Hindlimb muscle (tissue), 1 donor: ENCODE data around the gene THYN1. TPM values are rescaled to one million over a fixed set of nuclear protein-coding genes. Genes with fewer than 3 reads are reported as not detected.

Experiments
- DNase-seq: peaks from one replicate; pipeline ENCODE4 v3.0.0-alpha.2; 2013
- polyA plus RNA-seq: library from polyadenylated mRNA; unstranded; fragments of 120-200 nt; gene quantifications from one replicate; pipeline ENCODE4 v1.2.1, GENCODE V29; 2013; ENCODE audit not compliant: insufficient read length

The THYN1 gene
- polyA plus RNA-seq, 1 donor, result 31.9 TPM

DNA sequence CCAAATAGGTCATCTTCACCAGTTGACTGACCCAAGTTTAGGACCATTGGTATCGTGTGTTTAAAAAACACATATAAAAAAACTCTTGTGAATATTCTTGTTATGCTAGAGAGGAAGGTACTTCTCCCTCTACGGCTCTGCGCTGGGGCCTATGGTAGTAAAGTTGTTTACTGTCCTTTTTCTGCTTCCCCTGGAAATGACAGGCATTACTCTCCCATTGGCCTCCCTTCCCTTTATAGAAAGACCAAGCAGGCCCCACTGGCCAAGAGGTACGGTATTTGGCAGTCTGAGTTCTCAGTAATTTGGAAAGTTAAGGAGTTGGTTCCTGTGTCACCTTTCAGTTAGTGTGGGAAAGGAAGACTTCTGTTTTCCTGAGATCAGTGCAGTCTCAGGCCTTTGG is 6.5 kb downstream of the THYN1 start:
- DNase-seq, result no peak

GRCh38 chr11:134246100-134246499 is 7.1 kb downstream of the THYN1 start:
- DNase-seq, result no peak

DNA sequence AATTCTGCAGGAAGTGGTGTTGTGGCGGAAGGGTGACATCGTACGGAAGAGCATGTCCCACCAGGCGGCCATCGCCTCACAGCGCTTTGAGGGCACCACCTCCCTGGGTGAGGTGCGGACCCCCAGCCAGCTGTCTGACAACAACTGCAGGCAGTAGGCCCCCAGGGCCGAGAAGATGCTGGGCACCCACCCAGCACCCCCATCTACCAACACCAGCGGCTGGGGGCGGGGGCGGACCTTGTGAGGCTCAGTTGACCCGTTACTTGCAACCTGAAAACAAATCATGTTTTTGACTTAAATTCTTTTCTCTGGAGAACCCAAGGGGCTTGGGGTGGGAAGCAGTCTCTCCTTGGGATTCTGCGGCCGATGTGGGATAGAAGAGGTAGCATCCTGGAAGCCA is 7.7 kb downstream of the THYN1 start:
- no peak for DNase-seq

DNA sequence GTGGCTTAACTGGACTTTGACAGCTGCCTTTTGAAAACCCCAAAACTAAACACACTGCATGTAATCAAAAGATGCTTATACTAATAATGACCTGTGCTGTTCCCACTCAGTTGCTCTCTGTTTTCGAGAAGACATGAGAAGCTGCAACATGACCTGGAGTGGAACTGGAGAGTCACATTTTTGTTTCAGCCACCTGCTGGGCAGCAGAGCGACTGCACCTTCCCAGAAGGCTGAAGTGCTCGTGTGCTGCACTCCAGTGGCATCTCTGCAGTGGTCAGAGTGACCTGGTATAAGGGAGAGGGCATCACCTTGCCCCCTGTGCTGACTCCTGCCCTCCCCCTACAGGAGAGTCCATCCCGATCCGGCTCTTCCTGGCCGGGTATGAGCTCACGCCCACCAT is 8.6 kb downstream of the THYN1 start:
- no peak for DNase-seq

DNA sequence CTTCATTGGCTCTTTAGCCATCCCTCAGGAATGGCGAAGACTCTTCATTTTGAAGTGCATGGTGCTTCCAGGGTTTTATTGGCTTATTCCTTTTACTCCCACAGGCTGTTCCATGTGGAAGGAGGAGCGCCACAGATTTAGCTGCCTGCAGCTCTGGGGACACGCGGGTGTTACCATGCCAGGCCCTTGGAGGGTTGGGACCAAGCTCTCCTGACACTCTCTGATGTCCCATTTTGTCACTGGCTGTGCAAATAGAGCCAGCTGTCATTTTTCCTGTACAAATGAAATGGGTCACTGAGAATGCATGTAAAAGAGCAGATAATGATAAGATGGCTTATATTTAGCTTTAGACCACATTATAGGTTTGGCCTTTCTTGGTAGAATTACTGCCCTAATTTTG is 9.2 kb downstream of the THYN1 start:
- no peak for DNase-seq

- no peak for DNase-seq
These were observed 10.8 kb downstream of the THYN1 start for GRCh38 chr11:134242376-134242775.

GRCh38 chr11:134240592-134240991 is 12.6 kb downstream of the THYN1 start:
- no peak for DNase-seq

GRCh38 chr11:134238956-134239355 is 14.2 kb downstream of the THYN1 start:
- DNase-seq, result no peak

DNA sequence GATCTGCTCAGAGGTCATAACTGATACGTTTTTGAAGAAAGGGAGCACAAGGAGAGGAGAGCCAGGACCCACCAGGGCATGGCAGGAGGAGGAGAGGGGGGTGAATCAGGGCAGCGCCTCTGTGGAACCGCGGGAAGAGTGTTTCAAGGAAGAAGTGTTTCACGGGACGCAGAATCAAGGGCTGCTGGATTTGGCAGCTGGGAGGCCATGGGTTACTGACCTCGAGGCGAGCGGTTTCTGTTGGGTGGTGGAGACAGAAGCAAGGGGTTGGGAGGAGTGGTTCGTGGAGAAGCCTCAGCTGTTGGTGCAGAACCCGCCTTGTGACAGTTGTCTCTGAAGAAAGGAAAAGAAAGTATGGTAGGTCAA is 15.6 kb downstream of the THYN1 start:
- no peak for DNase-seq

- DNase-seq, result no peak
These were observed 16.2 kb downstream of the THYN1 start for GRCh38 chr11:134236834-134237556.

- no peak for DNase-seq
These were observed 17.8 kb downstream of the THYN1 start for GRCh38 chr11:134235399-134235798.

GRCh38 chr11:134233729-134234179 is 19.4 kb downstream of the THYN1 start:
- no peak for DNase-seq

DNA sequence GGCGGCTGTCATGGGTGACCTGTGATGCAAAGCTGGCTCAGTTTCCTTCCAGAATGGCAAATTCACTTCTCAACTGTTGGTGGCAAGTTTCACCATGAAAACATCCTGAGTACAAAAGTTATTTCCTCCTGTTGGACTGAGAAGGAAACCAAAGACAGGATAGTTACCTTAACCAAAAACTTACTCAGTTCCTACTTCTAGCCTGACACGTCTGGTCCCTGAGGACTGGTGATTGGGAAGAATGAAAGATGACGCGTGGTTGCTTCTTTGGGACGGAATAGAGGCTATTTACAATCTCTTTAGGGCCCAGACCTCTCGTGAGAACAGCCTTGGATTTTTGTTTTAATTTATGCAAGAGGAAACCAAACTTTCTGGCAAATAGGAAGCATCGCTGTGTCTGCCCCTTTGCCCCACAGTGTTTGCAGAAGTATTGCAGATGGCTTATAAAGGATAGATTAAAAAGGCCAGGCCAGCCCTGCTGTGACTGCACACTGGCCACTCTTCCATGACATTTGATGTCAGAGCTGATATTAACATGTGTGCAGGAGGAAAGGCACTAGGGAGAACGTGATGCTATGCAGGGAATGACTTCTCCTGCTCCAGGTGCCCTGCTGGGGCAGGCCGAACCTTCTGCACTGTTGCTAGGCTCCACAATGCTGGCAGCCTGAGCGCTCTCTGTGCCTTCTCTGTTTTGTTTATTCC is 21.0 kb downstream of the THYN1 start:
- DNase-seq, result no peak

- DNase-seq, result no peak
These were observed 22.8 kb downstream of the THYN1 start for GRCh38 chr11:134230339-134230738.

DNA sequence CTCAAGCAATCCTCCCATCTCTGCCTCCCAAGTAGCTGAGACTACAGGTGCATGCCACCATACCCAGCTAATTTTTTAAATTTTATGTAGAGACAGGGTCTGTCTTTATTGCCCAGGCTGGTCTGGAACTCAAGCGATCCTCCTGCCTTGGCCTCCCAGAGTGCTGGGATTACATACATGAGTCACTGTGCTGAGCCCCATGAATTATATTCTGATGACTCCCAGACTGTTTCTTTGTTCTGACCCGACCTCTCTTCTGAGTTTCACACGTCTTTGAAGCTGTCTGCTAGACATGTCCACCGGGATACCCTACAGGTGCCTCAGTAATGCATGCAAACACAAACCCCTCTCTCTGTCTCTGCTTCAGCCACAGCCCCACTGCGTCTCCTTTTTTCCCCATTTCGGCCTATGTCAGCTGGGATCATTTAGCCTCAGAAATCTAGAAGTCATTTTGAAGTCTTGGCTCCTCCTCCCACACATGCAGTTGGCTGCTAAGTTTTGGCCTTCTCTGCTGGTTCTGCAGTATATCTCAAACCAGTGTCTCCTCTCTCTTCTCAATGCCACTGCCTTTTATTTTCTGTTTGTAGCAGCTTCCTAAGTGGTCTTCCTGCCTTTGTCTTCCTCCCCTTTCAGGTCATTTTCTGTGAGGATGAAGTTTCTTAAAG is 23.9 kb downstream of the THYN1 start:
- DNase-seq, result no peak

- DNase-seq, result no peak
These were observed 24.5 kb downstream of the THYN1 start for GRCh38 chr11:134228625-134229024.

DNA sequence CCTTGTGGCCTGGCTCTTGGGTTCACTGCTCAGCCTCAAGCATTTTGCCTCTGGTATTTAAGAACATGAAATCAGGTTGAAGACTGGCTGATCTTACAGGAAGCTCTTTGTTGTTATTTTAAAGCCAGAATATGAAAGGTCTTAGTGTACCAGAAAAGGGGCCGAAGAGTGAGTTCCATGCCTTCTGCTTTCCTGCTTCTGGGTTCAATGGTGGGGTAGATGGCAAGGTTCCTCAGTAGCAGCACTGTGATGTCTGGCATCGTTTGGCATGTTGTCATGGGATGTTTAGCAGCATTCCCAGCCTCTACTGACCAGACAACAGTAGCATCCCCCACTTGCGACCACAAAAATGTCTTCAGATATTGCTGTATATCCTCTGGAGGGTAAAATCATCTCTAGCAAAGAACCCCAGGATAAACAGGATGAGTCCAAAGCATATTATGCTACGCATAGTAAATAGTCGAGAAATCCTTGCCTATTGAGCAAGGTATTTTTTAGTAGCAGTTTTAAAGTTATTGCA is 26.3 kb downstream of the THYN1 start:
- no peak for DNase-seq

DNA sequence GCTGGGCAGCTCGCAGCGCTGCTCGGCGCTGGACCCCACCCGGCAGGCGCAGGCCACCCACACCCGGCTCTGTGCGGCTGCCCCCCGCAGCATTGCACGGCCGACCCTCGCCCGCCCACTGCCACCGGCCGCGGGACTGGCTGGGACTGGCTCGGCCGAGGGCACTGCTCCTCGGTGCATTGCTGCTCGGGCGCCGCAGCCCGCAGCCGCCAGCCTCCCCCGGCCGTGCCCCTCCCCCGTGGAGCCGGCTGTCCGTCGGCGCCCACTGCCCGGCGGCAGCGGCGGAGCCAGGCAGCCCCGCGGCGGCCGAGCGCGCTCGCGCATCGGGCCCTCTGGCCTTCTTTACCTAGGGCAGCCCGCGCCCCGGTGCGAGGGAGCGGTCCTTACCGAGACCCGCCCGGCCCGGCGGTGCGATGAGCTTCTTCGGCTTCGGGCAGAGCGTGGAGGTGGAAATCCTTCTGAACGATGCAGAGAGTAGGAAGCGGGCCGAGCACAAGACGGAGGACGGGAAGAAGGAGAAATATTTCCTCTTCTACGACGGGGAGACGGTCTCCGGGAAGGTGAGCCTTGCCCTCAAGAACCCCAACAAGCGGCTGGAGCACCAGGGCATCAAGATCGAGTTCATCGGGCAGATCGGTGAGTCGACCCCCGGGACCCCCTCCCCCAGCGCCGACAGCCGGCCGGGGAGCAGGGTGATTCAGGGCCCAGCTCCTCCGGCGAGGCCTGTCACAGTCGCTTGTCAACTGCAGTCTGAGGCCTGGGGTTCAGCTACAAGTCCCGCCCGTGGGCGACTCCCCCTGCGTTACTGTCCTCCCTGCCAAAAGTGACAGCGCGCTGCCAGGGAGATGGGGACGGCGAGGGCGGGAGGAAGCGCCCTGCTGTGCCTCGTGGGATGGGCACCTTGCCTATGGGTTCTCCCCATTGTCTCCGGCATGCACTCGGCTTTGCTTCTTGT is 28.2 kb downstream of the THYN1 start:
- DNase-seq, result peak; percentile 19

DNA sequence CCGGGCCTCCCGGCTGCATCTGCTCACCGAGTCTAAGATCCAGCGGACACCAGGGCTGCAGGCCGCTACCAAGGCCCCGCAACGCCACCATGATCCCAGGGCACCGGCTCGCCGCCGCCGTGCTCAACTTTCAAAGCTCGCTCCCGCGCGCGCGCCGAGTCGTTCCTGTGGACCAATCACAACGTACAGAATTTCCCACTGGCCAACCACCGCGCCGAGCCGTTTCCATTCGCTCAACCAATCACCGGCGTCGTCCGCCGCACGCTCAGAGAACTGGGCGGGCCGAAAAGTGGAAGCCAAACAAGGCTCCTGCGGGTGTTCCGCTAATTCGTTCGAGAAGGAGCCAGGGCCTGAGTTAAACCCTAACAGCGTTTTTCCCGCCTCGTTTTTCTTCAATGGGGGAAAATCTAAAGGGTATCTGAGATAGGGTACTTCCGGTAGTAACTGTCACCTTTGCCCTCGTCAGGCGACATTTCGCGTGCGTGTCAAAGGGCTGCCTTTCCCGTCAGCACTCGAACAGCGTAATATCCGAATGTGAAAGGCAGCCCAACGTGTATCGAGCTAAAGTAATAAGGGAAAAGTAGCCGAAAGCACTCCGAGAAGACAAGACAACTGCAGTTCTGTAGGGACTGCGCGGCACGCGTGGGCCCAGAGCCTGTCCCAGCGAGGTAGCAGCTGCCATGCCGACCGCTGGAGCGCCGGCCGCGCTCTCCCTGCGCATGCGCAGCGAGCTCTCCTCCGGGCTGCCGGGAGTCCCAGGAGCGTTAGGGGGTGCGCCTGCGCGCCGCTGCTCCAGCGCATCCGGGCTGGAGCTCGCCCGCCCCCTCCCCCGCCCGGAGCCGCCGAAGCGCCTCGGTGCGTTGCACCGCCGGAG is 29.1 kb downstream of the THYN1 start, which contains the start of the genes NCAPD3 and VPS26B:
Gene NCAPD3 (minus strand): TSS at position 132 of the 874 bp plus-strand sequence. CDS start 41 bp downstream, at position 91.
Gene VPS26B (plus strand): TSS at position 836 of the 874 bp plus-strand sequence. CDS start 452 bp downstream, outside the sequence.
- DNase-seq, result peak; percentile 98

- DNase-seq, result no peak
These were observed 30.0 kb downstream of the THYN1 start for GRCh38 chr11:134223121-134223520.

GRCh38 chr11:134216816-134217215 is 36.3 kb downstream of the THYN1 start:
- DNase-seq, result no peak
